HepG2 (cell line): ENCODE data around the gene THRA. TPM values are rescaled to one million over a fixed set of nuclear protein-coding genes. Genes with fewer than 3 reads are reported as not detected.

Experiments used
- AFF4 ChIP-seq: sonication (generic); formaldehyde crosslinking; IDR thresholded peaks from 2 replicates; pipeline ENCODE4 v1.4.0; 2020; ENCODE audit warnings: missing genetic modification reagents
- ATF1 ChIP-seq: IDR thresholded peaks from 2 replicates; pipeline ENCODE4 v1.6.1; 2016; ENCODE audit warnings: mild to moderate bottlenecking, control low read depth
- BRCA1 ChIP-seq: sonication (generic); formaldehyde crosslinking; IDR thresholded peaks from 2 replicates; pipeline ENCODE4 v1.4.0; 2020; ENCODE audit warnings: missing genetic modification reagents
- FOXK1 ChIP-seq: sonication (generic); formaldehyde crosslinking; IDR thresholded peaks from 2 replicates; pipeline ENCODE4 v1.4.0; 2020; ENCODE audit warnings: low read depth, missing genetic modification reagents, borderline replicate concordance
- ISX ChIP-seq: sonication (generic); formaldehyde crosslinking; conservative IDR thresholded peaks from 2 replicates; pipeline ENCODE4 v1.5.0; 2020; ENCODE audit warnings: missing genetic modification reagents
- JARID2 ChIP-seq: sonication (generic); formaldehyde crosslinking; IDR thresholded peaks from 2 replicates; pipeline ENCODE4 v1.8.1; 2023; ENCODE audit warnings: missing genetic modification reagents, inconsistent platforms; ENCODE audit not compliant: insufficient replicate concordance
- MED8 ChIP-seq: sonication (generic); formaldehyde crosslinking; IDR thresholded peaks from 2 replicates; pipeline ENCODE4 v1.8.1; 2023; ENCODE audit warnings: mild to moderate bottlenecking, missing genetic modification reagents; ENCODE audit not compliant: insufficient replicate concordance
- MEIS2 ChIP-seq: sonication (generic); formaldehyde crosslinking; IDR thresholded peaks from 2 replicates; pipeline ENCODE4 v1.9.0; 2021; ENCODE audit warnings: mild to moderate bottlenecking, missing genetic modification reagents
- SCMH1 ChIP-seq: sonication (generic); formaldehyde crosslinking; IDR thresholded peaks from 2 replicates; pipeline ENCODE4 v1.9.0; 2021; ENCODE audit warnings: missing genetic modification reagents, mild to moderate bottlenecking, borderline replicate concordance
- SETDB1 ChIP-seq: sonication (generic); formaldehyde crosslinking; IDR thresholded peaks from 2 replicates; pipeline ENCODE4 v1.5.1; 2020; ENCODE audit warnings: missing genetic modification reagents, mild to moderate bottlenecking, borderline replicate concordance
- YY1 ChIP-seq: IDR thresholded peaks from 2 replicates; pipeline ENCODE4 v1.6.1; 2011; ENCODE audit warnings: low read length, low read depth, moderate library complexity, mild to moderate bottlenecking; ENCODE audit not compliant: insufficient read depth, insufficient replicate concordance
- ZBTB38 ChIP-seq: sonication (generic); formaldehyde crosslinking; IDR thresholded peaks from 2 replicates; pipeline ENCODE4 v1.5.1; 2020; ENCODE audit warnings: mild to moderate bottlenecking, missing genetic modification reagents
- ZFP36 ChIP-seq: fragments of 150-350 bp; IDR thresholded peaks from 2 replicates; pipeline ENCODE4 v1.6.1; 2018; ENCODE audit warnings: borderline replicate concordance, low read length, low read depth; ENCODE audit not compliant: partially characterized antibody
- ZFP62 ChIP-seq: sonication (generic); formaldehyde crosslinking; IDR thresholded peaks from 2 replicates; pipeline ENCODE4 v1.4.0; 2020; ENCODE audit warnings: missing genetic modification reagents
- ZNF253 ChIP-seq: sonication (generic); formaldehyde crosslinking; IDR thresholded peaks from 2 replicates; pipeline ENCODE4 v1.8.0; 2022; ENCODE audit warnings: mild to moderate bottlenecking, missing genetic modification reagents, borderline replicate concordance
- ZNF296 ChIP-seq: sonication (generic); formaldehyde crosslinking; conservative IDR thresholded peaks from 2 replicates; pipeline ENCODE4 v1.5.0; 2020; ENCODE audit warnings: mild to moderate bottlenecking, missing genetic modification reagents
- ZNF512B ChIP-seq: sonication (generic); formaldehyde crosslinking; IDR thresholded peaks from 2 replicates; pipeline ENCODE4 v1.5.1; 2020; ENCODE audit warnings: missing genetic modification reagents, mild to moderate bottlenecking, borderline replicate concordance
- ZNF562 ChIP-seq: sonication (generic); formaldehyde crosslinking; IDR thresholded peaks from 2 replicates; pipeline ENCODE4 v1.8.0; 2022; ENCODE audit warnings: missing genetic modification reagents, borderline replicate concordance
- ZNF563 ChIP-seq: sonication (generic); formaldehyde crosslinking; IDR thresholded peaks from 2 replicates; pipeline ENCODE4 v1.8.0; 2022; ENCODE audit warnings: mild to moderate bottlenecking, moderate library complexity, missing genetic modification reagents
- ZNF629 ChIP-seq: sonication (generic); formaldehyde crosslinking; conservative IDR thresholded peaks from 2 replicates; pipeline ENCODE4 v1.5.0; 2020; ENCODE audit warnings: missing genetic modification reagents
- ZNF691 ChIP-seq: sonication (generic); formaldehyde crosslinking; IDR thresholded peaks from 2 replicates; pipeline ENCODE4 v1.4.0; 2020; ENCODE audit warnings: missing genetic modification reagents, low read depth, mild to moderate bottlenecking, borderline replicate concordance
- polyA plus RNA-seq, 8 experiments: library from polyadenylated mRNA; depleted of rRNA in 3 of 8; stranded (reverse) in 7 of 8; unstranded in 1 of 8; fragments of >200 nt; fragmentation: Illumina TruSeq in 4 of 8; extraction: Trizol in 4 of 8; gene quantifications; 2 replicates each; pipeline versions ENCODE4 v1.2.1 to v1.2.3, GENCODE V29; 2011 to 2016; ENCODE audit warnings: low read depth in 4 of 8, missing spikeins in 1 of 8, mixed read lengths in 1 of 8; ENCODE audit not compliant: insufficient read depth in 1 of 8
- total RNA-seq, 5 experiments: library from RNA; depleted of rRNA; stranded (reverse); fragments of >200 nt; fragmentation: Illumina TruSeq; extraction: Trizol; gene quantifications; 2 replicates each; pipeline ENCODE4 v1.2.3, GENCODE V29; 2016; ENCODE audit warnings: low read depth in 1 of 5

THRA gene
- total and polyA plus RNA-seq, 2 of the 13 experiments (the other 11 are each of a cell fraction or from before 2014, with no cell fraction given): 8.0 to 9.9 TPM

GRCh38 chr17:40113110-40113906, 50.5 kb downstream of the THRA start (continued):
- 0 out of 2 replicates have a peak, but pooled peaks have one; percentile 40 for TF ChIP-seq AFF4 (CRISPR knock-in tag)
- peak; percentile 63 for TF ChIP-seq MED8 (CRISPR knock-in tag)
- TF ChIP-seq SETDB1 (CRISPR knock-in tag): no peak
- peak; percentile 74; the same call in 1 of the 2 replicates for TF ChIP-seq ISX (CRISPR knock-in tag)
- TF ChIP-seq ZNF253 (CRISPR knock-in tag): no peak
- no peak for TF ChIP-seq SCMH1
- TF ChIP-seq BRCA1 (CRISPR knock-in tag): no peak; the same call in 1 of the 2 replicates
- TF ChIP-seq ZNF629: peak; percentile 59
- peak; percentile 42; the same call in 1 of the 2 replicates for TF ChIP-seq MEIS2 (CRISPR knock-in tag)
- no peak for TF ChIP-seq YY1
- TF ChIP-seq ZFP62: no peak
- no peak for TF ChIP-seq ZFP36
- peak; percentile 66 for TF ChIP-seq ATF1 (CRISPR knock-in tag)
- no peak for TF ChIP-seq ZNF562 (CRISPR knock-in tag)
- TF ChIP-seq ZNF691 (CRISPR knock-in tag): peak; percentile 72; the same call in 1 of the 2 replicates
- peak; percentile 90; the same call in 1 of the 2 replicates for TF ChIP-seq ZNF563 (CRISPR knock-in tag)
- no peak for TF ChIP-seq ZNF512B (CRISPR knock-in tag)
- no peak for TF ChIP-seq ZNF296 (CRISPR knock-in tag)
- peak; percentile 82 for TF ChIP-seq FOXK1
- peak; percentile 30; the same call in 1 of the 2 replicates for TF ChIP-seq ZBTB38 (CRISPR knock-in tag)
- peak; percentile 27 for TF ChIP-seq JARID2 (CRISPR knock-in tag)
